NCI-H82 (cell line): Measurements from ENCODE around the gene TOX2.

Experiments used
- DNase-seq: peaks from one replicate; lab custom pipeline; 2025; lab: John Stamatoyannopoulos, UW

Gene TOX2

GRCh38 chr20:44001667-44002596, 87.3 kb downstream of the TOX2 start:
- no peak for DNase-seq

GRCh38 chr20:44002861-44003260, 88.2 kb downstream of the TOX2 start:
- DNase-seq: no peak

GRCh38 chr20:44003609-44004008, 89.0 kb downstream of the TOX2 start:
- no peak for DNase-seq

- no peak for DNase-seq
Measured at GRCh38 chr20:44004306-44004915, 89.8 kb downstream of the TOX2 start.

GRCh38 chr20:44005661-44006060, 91.0 kb downstream of the TOX2 start:
- no peak for DNase-seq

GRCh38 chr20:44006126-44006525, 91.5 kb downstream of the TOX2 start:
- no peak for DNase-seq

- DNase-seq: no peak
Measured at GRCh38 chr20:44006578-44006977, 91.9 kb downstream of the TOX2 start.

- DNase-seq: no peak
Measured at GRCh38 chr20:44008806-44009678, 94.4 kb downstream of the TOX2 start.

- DNase-seq: no peak
Measured at GRCh38 chr20:44009679-44009992, 95.0 kb downstream of the TOX2 start.

- no peak for DNase-seq
Measured at GRCh38 chr20:44010162-44010704, 95.6 kb downstream of the TOX2 start.

- DNase-seq: no peak
Measured at GRCh38 chr20:44011251-44011940, 96.7 kb downstream of the TOX2 start.

- no peak for DNase-seq
Measured at GRCh38 chr20:44012466-44013226, 98.0 kb downstream of the TOX2 start.

GRCh38 chr20:44014807-44015732, 100.4 kb downstream of the TOX2 start:
- no peak for DNase-seq

GRCh38 chr20:44015733-44016103, 101.1 kb downstream of the TOX2 start:
- DNase-seq: no peak

GRCh38 chr20:44016525-44016924, 101.9 kb downstream of the TOX2 start:
- DNase-seq: no peak

GRCh38 chr20:44017211-44017610, 102.6 kb downstream of the TOX2 start:
- DNase-seq: no peak

GRCh38 chr20:44017905-44018258, 103.2 kb downstream of the TOX2 start:
- DNase-seq: no peak

- no peak for DNase-seq
Measured at GRCh38 chr20:44018259-44018941, 103.7 kb downstream of the TOX2 start.

- DNase-seq: no peak
Measured at GRCh38 chr20:44018942-44019637, 104.4 kb downstream of the TOX2 start.
